GM18499 (cell line): ENCODE results near the gene SMPDL3A.

Experiments used
- ATAC-seq: cut with Tn5 transposase; IDR thresholded peaks from one replicate; pipeline ENCODE4 v1.9.1; 2021; ENCODE audit warnings: moderate number of reproducible peaks; ENCODE audit not compliant: insufficient read depth, unreplicated experiment

SMPDL3A gene

GRCh38 chr6:122799916-122800686, 11.0 kb downstream of the SMPDL3A start:
- ATAC-seq: no peak

- ATAC-seq: no peak
Observed at GRCh38 chr6:122800906-122801305, 11.8 kb downstream of the SMPDL3A start.

GRCh38 chr6:122801397-122801796, 12.3 kb downstream of the SMPDL3A start:
- ATAC-seq: no peak

- ATAC-seq: no peak
Observed at GRCh38 chr6:122803171-122803661, 14.2 kb downstream of the SMPDL3A start.

GRCh38 chr6:122804962-122805485, 16.0 kb downstream of the SMPDL3A start:
- no peak for ATAC-seq

- no peak for ATAC-seq
Observed at GRCh38 chr6:122806291-122806690, 17.2 kb downstream of the SMPDL3A start.

GRCh38 chr6:122808121-122808885, 19.2 kb downstream of the SMPDL3A start:
- ATAC-seq: no peak

GRCh38 chr6:122809001-122809400, 19.9 kb downstream of the SMPDL3A start:
- no peak for ATAC-seq

GRCh38 chr6:122809691-122810090, 20.6 kb downstream of the SMPDL3A start:
- no peak for ATAC-seq

- ATAC-seq: no peak
Observed at GRCh38 chr6:122810189-122810588, 21.1 kb downstream of the SMPDL3A start.

GRCh38 chr6:122817358-122817757, 28.3 kb downstream of the SMPDL3A start:
- ATAC-seq: no peak

GRCh38 chr6:122817766-122818165, 28.7 kb downstream of the SMPDL3A start:
- no peak for ATAC-seq

- ATAC-seq: no peak
Observed at GRCh38 chr6:122818866-122819265, 29.8 kb downstream of the SMPDL3A start.

GRCh38 chr6:122821095-122821494, 32.0 kb downstream of the SMPDL3A start:
- no peak for ATAC-seq

- ATAC-seq: no peak
Observed at GRCh38 chr6:122825163-122825562, 36.1 kb downstream of the SMPDL3A start.

- no peak for ATAC-seq
Observed at GRCh38 chr6:122829456-122829855, 40.4 kb downstream of the SMPDL3A start.

- no peak for ATAC-seq
Observed at GRCh38 chr6:122831511-122831910, 42.5 kb downstream of the SMPDL3A start.

- no peak for ATAC-seq
Observed at GRCh38 chr6:122832459-122832858, 43.4 kb downstream of the SMPDL3A start.

- ATAC-seq: no peak
Observed at GRCh38 chr6:122833021-122833491, 44.0 kb downstream of the SMPDL3A start.

- ATAC-seq: no peak
Observed at GRCh38 chr6:122838060-122838780, 49.2 kb downstream of the SMPDL3A start.
